Measurements from ENCODE around the gene DMD. TPM values are rescaled to one million over a fixed set of nuclear protein-coding genes. Genes with fewer than 3 reads are reported as not detected.

Gene DMD
- total RNA-seq, 1 experiment from 2014 or later = 47.2 TPM

DNA sequence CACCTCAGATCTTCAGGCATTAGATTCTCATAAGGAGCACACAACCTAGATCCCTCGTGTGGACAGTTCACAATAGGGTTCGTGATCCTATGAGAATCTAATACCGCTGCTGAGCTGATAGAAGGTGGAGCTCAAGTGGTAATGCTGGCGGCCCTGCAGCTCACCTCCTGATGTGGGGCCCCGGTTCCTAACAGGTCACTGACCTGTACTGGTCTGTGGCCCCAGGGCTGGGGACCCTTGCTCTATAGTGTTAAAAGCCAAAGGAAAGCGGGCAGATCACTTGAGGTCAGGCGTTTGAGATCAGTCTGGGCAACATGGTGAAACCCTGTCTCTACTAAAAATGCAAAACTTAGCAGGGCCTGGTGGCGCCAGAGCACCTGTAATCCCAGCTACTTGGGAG, 1092.5 kb downstream of the DMD start:
- Mint-ChIP-seq H3K27ac (ENCODE audit: unreplicated experiment) (no peak overlapping the region), H3K9me3 (ENCODE audit: unreplicated experiment) (no peaks in the 10 kb centered on the region), H3K4me3 (ENCODE audit: unreplicated experiment) (no peak overlapping the region), H3K36me3 (ENCODE audit: insufficient read depth, unreplicated experiment) (no peaks in the 10 kb centered on the region), H3K27me3 (ENCODE audit: insufficient read depth, unreplicated experiment) (no peaks in the 10 kb centered on the region), H3K4me1 (ENCODE audit: low read depth, unreplicated experiment) (no peaks in the 10 kb centered on the region)
- Histone ChIP-seq H3K9me3 (no peaks in the 10 kb centered on the region), H3K4me1 (no peaks in the 10 kb centered on the region), H3K27me3 (replicated peaks; ENCODE audit: control insufficient read depth, insufficient read depth, low read length) (no peaks in the 10 kb centered on the region), H3K36me3 (ENCODE audit: control insufficient read depth, insufficient read depth, low read length) (no peaks in the 10 kb centered on the region), H3K4me3 (ENCODE audit: low read depth, low read length) (no peak overlapping the region)
- intact Hi-C loops (cut with micrococcal nuclease; ENCODE audit: unreplicated experiment) = no loop called here
- TF ChIP-seq, protein P1, sequence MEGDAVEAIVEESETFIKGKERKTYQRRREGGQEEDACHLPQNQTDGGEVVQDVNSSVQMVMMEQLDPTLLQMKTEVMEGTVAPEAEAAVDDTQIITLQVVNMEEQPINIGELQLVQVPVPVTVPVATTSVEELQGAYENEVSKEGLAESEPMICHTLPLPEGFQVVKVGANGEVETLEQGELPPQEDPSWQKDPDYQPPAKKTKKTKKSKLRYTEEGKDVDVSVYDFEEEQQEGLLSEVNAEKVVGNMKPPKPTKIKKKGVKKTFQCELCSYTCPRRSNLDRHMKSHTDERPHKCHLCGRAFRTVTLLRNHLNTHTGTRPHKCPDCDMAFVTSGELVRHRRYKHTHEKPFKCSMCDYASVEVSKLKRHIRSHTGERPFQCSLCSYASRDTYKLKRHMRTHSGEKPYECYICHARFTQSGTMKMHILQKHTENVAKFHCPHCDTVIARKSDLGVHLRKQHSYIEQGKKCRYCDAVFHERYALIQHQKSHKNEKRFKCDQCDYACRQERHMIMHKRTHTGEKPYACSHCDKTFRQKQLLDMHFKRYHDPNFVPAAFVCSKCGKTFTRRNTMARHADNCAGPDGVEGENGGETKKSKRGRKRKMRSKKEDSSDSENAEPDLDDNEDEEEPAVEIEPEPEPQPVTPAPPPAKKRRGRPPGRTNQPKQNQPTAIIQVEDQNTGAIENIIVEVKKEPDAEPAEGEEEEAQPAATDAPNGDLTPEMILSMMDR (IDR thresholded peaks at IDR 0.05; ENCODE audit: insufficient read depth in 1 of 2, low read depth in 1 of 2, low read length in 1 of 2, severe bottlenecking in 1 of 2, unreplicated experiment in 1 of 2) = no peak
- BruUV-seq (replicated peaks) = no TSS peak
- CTCF ChIA-PET = no interaction called here
- DNase-seq = no peak
- POLR2A ChIA-PET = no interaction called here

DNA sequence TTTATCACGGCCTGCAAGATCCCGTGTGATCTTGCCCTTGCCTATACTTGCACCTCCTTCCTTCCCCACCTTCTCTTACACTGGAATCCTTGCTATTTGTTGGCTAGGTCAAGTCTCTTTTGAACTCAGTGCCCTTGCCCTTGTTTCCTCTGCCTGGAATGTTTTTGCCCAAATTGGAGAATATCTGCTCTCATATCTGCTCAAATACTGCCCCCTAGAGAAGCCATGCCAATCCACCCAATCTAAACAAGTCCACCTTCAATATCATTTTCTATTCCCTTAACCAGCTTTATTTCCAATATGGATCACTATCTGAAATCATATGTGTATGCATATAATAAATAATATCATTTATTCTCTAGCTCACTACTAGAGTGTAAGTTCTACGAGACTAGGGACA, 1095.3 kb downstream of the DMD start:
- Histone ChIP-seq H3K9me3 (no peaks in the 10 kb centered on the region), H3K36me3 (ENCODE audit: control insufficient read depth, insufficient read depth, low read length) (no peaks in the 10 kb centered on the region), H3K4me1 (no peaks in the 10 kb centered on the region), H3K27me3 (replicated peaks; ENCODE audit: control insufficient read depth, insufficient read depth, low read length) (no peaks in the 10 kb centered on the region), H3K4me3 (ENCODE audit: low read depth, low read length) (no peak overlapping the region)
- CTCF ChIA-PET = no interaction called here
- POLR2A ChIA-PET = no interaction called here
- Mint-ChIP-seq H3K9me3 (ENCODE audit: unreplicated experiment) (no peaks in the 10 kb centered on the region), H3K27ac (ENCODE audit: unreplicated experiment) (no peak overlapping the region), H3K36me3 (ENCODE audit: insufficient read depth, unreplicated experiment) (no peaks in the 10 kb centered on the region), H3K4me1 (ENCODE audit: low read depth, unreplicated experiment) (no peaks in the 10 kb centered on the region), H3K4me3 (ENCODE audit: unreplicated experiment) (no peak overlapping the region), H3K27me3 (ENCODE audit: insufficient read depth, unreplicated experiment) (no peaks in the 10 kb centered on the region)
- peak in 1 of 2 experiments; percentile 3 for DNase-seq
- intact Hi-C loops (cut with micrococcal nuclease; ENCODE audit: unreplicated experiment) = no loop called here
- TF ChIP-seq, protein P1 (IDR thresholded peaks at IDR 0.05; ENCODE audit: insufficient read depth in 1 of 2, low read depth in 1 of 2, low read length in 1 of 2, severe bottlenecking in 1 of 2, unreplicated experiment in 1 of 2) = no peak
- no TSS peak for BruUV-seq (replicated peaks)

GRCh38 chrX:32087663-32088062, 1123.7 kb downstream of the DMD start:
- POLR2A ChIA-PET = no interaction called here
- Histone ChIP-seq H3K27me3 (replicated peaks; ENCODE audit: control insufficient read depth, insufficient read depth, low read length) (no peaks in the 10 kb centered on the region), H3K4me1 (no peaks in the 10 kb centered on the region), H3K36me3 (ENCODE audit: control insufficient read depth, insufficient read depth, low read length) (no peaks in the 10 kb centered on the region), H3K4me3 (ENCODE audit: low read depth, low read length) (no peak overlapping the region), H3K9me3 (no peaks in the 10 kb centered on the region)
- CTCF ChIA-PET = no interaction called here
- Mint-ChIP-seq H3K4me1 (ENCODE audit: low read depth, unreplicated experiment) (no peaks in the 10 kb centered on the region), H3K9me3 (ENCODE audit: unreplicated experiment) (no peaks in the 10 kb centered on the region), H3K27me3 (ENCODE audit: insufficient read depth, unreplicated experiment) (no peaks in the 10 kb centered on the region), H3K27ac (ENCODE audit: unreplicated experiment) (no peak overlapping the region), H3K36me3 (ENCODE audit: insufficient read depth, unreplicated experiment) (no peaks in the 10 kb centered on the region), H3K4me3 (ENCODE audit: unreplicated experiment) (no peak overlapping the region)
- TF ChIP-seq, protein P1 (IDR thresholded peaks at IDR 0.05; ENCODE audit: insufficient read depth in 1 of 2, low read depth in 1 of 2, low read length in 1 of 2, severe bottlenecking in 1 of 2, unreplicated experiment in 1 of 2) = no peak
- intact Hi-C loops (cut with micrococcal nuclease; ENCODE audit: unreplicated experiment) = no loop called here
- DNase-seq = no peak
- BruUV-seq (replicated peaks) = no TSS peak

Data from Caco-2 (cell line).